ENCODE data around the gene BCAT1.

The BCAT1 gene

GRCh38 chr12:24982250-24982649, 33.3 kb upstream of the BCAT1 start:
- Histone ChIP-seq H3K4me2 (ENCODE audit: insufficient read depth, low read length, poor library complexity, severe bottlenecking) (no peak overlapping the region), H2AK5ac (ENCODE audit: low read depth, low read length) (no peak overlapping the region), H3K14ac (ENCODE audit: low read length) (no peak overlapping the region), H3K4ac (ENCODE audit: low read length) (no peak overlapping the region), H3K27ac (replicated peaks; ENCODE audit: low read length) (no peak overlapping the region), H4K8ac (ENCODE audit: low read depth, low read length) (no peak overlapping the region), H2BK12ac (ENCODE audit: low read length) (no peak overlapping the region), H3K9ac (ENCODE audit: low read depth, low read length, poor library complexity) (no peak overlapping the region), H3K9me3 (replicated peaks in 1 of 2; ENCODE audit: control insufficient read depth in 2 of 2, insufficient read depth in 1 of 2, low read depth in 1 of 2, low read length in 2 of 2) (peaks cover 0 to 7% of the 10 kb centered on the region in 2 donors), H3K23ac (ENCODE audit: low read depth, low read length, poor library complexity) (no peak overlapping the region), H3K27me3 (ENCODE audit: control insufficient read depth in 3 of 3, insufficient read depth in 3 of 3, low read depth in 1 of 3, low read length in 3 of 3) (no peaks in the 10 kb centered on the region), H3K36me3 (replicated peaks in 1 of 2; ENCODE audit: control insufficient read depth in 2 of 2, insufficient read depth in 2 of 2, low read length in 2 of 2) (no peaks in the 10 kb centered on the region), H2BK5ac (ENCODE audit: low read length) (no peak overlapping the region), H2AFZ (ENCODE audit: low read length) (no peak overlapping the region), H3K4me1 (ENCODE audit: control insufficient read depth in 2 of 2, insufficient read depth in 1 of 2, low read depth in 1 of 2, low read length in 2 of 2) (no peaks in the 10 kb centered on the region), H2BK15ac (ENCODE audit: low read length) (no peak overlapping the region), H2BK120ac (ENCODE audit: low read depth, low read length) (no peak overlapping the region), H3K4me3 (ENCODE audit: low read length in 2 of 2) (no peak overlapping the region), H3K79me1 (ENCODE audit: low read depth, low read length) (no peaks in the 10 kb centered on the region), H3K18ac (ENCODE audit: low read length) (no peak overlapping the region), H4K91ac (ENCODE audit: low read depth, low read length, poor library complexity) (no peak overlapping the region)
- DNase-seq (ENCODE audit: low spot score), result no peak
- no CpG with 5 or more reads among the region's 1 CpG for WGBS, 2 donors (ENCODE audit: extremely low coverage in 2 of 2, insufficient read length in 2 of 2, insufficient replicate concordance in 1 of 2)

GRCh38 chr12:24979976-24980730, 31.3 kb upstream of the BCAT1 start:
- Histone ChIP-seq H2BK120ac (ENCODE audit: low read depth, low read length) (no peak overlapping the region), H2AK5ac (ENCODE audit: low read depth, low read length) (no peak overlapping the region), H3K9me3 (replicated peaks in 1 of 2; ENCODE audit: control insufficient read depth in 2 of 2, insufficient read depth in 1 of 2, low read depth in 1 of 2, low read length in 2 of 2) (peaks cover 0 to 7% of the 10 kb centered on the region in 2 donors), H2BK12ac (ENCODE audit: low read length) (no peak overlapping the region), H3K4ac (ENCODE audit: low read length) (no peak overlapping the region), H3K4me2 (ENCODE audit: insufficient read depth, low read length, poor library complexity, severe bottlenecking) (no peak overlapping the region), H3K9ac (ENCODE audit: low read depth, low read length, poor library complexity) (no peak overlapping the region), H3K4me3 (ENCODE audit: low read length in 2 of 2) (no peak overlapping the region), H3K23ac (ENCODE audit: low read depth, low read length, poor library complexity) (no peak overlapping the region), H3K27me3 (ENCODE audit: control insufficient read depth in 3 of 3, insufficient read depth in 3 of 3, low read depth in 1 of 3, low read length in 3 of 3) (no peaks in the 10 kb centered on the region), H2AFZ (ENCODE audit: low read length) (no peak overlapping the region), H3K36me3 (replicated peaks in 1 of 2; ENCODE audit: control insufficient read depth in 2 of 2, insufficient read depth in 2 of 2, low read length in 2 of 2) (no peaks in the 10 kb centered on the region), H2BK15ac (ENCODE audit: low read length) (no peak overlapping the region), H3K4me1 (ENCODE audit: control insufficient read depth in 2 of 2, insufficient read depth in 1 of 2, low read depth in 1 of 2, low read length in 2 of 2) (no peaks in the 10 kb centered on the region), H3K18ac (ENCODE audit: low read length) (no peak overlapping the region), H4K91ac (ENCODE audit: low read depth, low read length, poor library complexity) (no peak overlapping the region), H3K14ac (ENCODE audit: low read length) (no peak overlapping the region), H4K8ac (ENCODE audit: low read depth, low read length) (no peak overlapping the region), H3K79me1 (ENCODE audit: low read depth, low read length) (no peaks in the 10 kb centered on the region), H3K27ac (replicated peaks; ENCODE audit: low read length) (no peak overlapping the region), H2BK5ac (ENCODE audit: low read length) (no peak overlapping the region)
- no CpG with 5 or more reads among the region's 8 CpGs for WGBS, 2 donors (ENCODE audit: extremely low coverage in 2 of 2, insufficient read length in 2 of 2, insufficient replicate concordance in 1 of 2)
- DNase-seq (ENCODE audit: low spot score), result no peak

GRCh38 chr12:24979329-24979728, 30.4 kb upstream of the BCAT1 start:
- no peak overlapping the region for H2AFZ ChIP-seq (ENCODE audit: low read length)
- H3K4me3 ChIP-seq (ENCODE audit: low read length in 2 of 2), result no peak overlapping the region
- no peak overlapping the region for H3K4me2 ChIP-seq (ENCODE audit: insufficient read depth, low read length, poor library complexity, severe bottlenecking)
- H3K79me1 ChIP-seq (ENCODE audit: low read depth, low read length), result no peaks in the 10 kb centered on the region
- no peak overlapping the region for H2BK120ac ChIP-seq (ENCODE audit: low read depth, low read length)
- H3K36me3 ChIP-seq (replicated peaks in 1 of 2; ENCODE audit: control insufficient read depth in 2 of 2, insufficient read depth in 2 of 2, low read length in 2 of 2), result no peaks in the 10 kb centered on the region
- no peak overlapping the region for H4K91ac ChIP-seq (ENCODE audit: low read depth, low read length, poor library complexity)
- H4K8ac ChIP-seq (ENCODE audit: low read depth, low read length), result no peak overlapping the region
- H3K18ac ChIP-seq (ENCODE audit: low read length), result no peak overlapping the region
- no peak overlapping the region for H3K4ac ChIP-seq (ENCODE audit: low read length)
- H3K23ac ChIP-seq (ENCODE audit: low read depth, low read length, poor library complexity), result no peak overlapping the region
- H3K9me3 ChIP-seq (replicated peaks in 1 of 2; ENCODE audit: control insufficient read depth in 2 of 2, insufficient read depth in 1 of 2, low read depth in 1 of 2, low read length in 2 of 2), result peaks cover 0 to 7% of the 10 kb centered on the region in 2 donors
- H3K14ac ChIP-seq (ENCODE audit: low read length), result no peak overlapping the region
- no peak for DNase-seq (ENCODE audit: low spot score)
- H2BK5ac ChIP-seq (ENCODE audit: low read length), result no peak overlapping the region
- no peak overlapping the region for H2AK5ac ChIP-seq (ENCODE audit: low read depth, low read length)
- H2BK15ac ChIP-seq (ENCODE audit: low read length), result no peak overlapping the region
- no CpG with 5 or more reads among the region's 5 CpGs for WGBS, 2 donors (ENCODE audit: extremely low coverage in 2 of 2, insufficient read length in 2 of 2, insufficient replicate concordance in 1 of 2)
- H3K4me1 ChIP-seq (ENCODE audit: control insufficient read depth in 2 of 2, insufficient read depth in 1 of 2, low read depth in 1 of 2, low read length in 2 of 2), result no peaks in the 10 kb centered on the region
- H3K27me3 ChIP-seq (ENCODE audit: control insufficient read depth in 3 of 3, insufficient read depth in 3 of 3, low read depth in 1 of 3, low read length in 3 of 3), result no peaks in the 10 kb centered on the region
- no peak overlapping the region for H3K27ac ChIP-seq (replicated peaks; ENCODE audit: low read length)
- H2BK12ac ChIP-seq (ENCODE audit: low read length), result no peak overlapping the region
- no peak overlapping the region for H3K9ac ChIP-seq (ENCODE audit: low read depth, low read length, poor library complexity)

- H3K27ac ChIP-seq (replicated peaks; ENCODE audit: low read length), result no peak overlapping the region
- H4K8ac ChIP-seq (ENCODE audit: low read depth, low read length), result no peak overlapping the region
- no peak overlapping the region for H2BK120ac ChIP-seq (ENCODE audit: low read depth, low read length)
- H3K9me3 ChIP-seq (replicated peaks in 1 of 2; ENCODE audit: control insufficient read depth in 2 of 2, insufficient read depth in 1 of 2, low read depth in 1 of 2, low read length in 2 of 2), result no peaks in the 10 kb centered on the region
- no peak overlapping the region for H2AFZ ChIP-seq (ENCODE audit: low read length)
- no peaks in the 10 kb centered on the region for H3K4me1 ChIP-seq (ENCODE audit: control insufficient read depth in 2 of 2, insufficient read depth in 1 of 2, low read depth in 1 of 2, low read length in 2 of 2)
- H2BK5ac ChIP-seq (ENCODE audit: low read length), result no peak overlapping the region
- no peak overlapping the region for H2BK12ac ChIP-seq (ENCODE audit: low read length)
- DNase-seq (ENCODE audit: low spot score), result no peak
- no peak overlapping the region for H3K23ac ChIP-seq (ENCODE audit: low read depth, low read length, poor library complexity)
- H3K18ac ChIP-seq (ENCODE audit: low read length), result no peak overlapping the region
- no peak overlapping the region for H2BK15ac ChIP-seq (ENCODE audit: low read length)
- whole genome bisulfite sequencing, 2 donors (ENCODE audit: extremely low coverage in 2 of 2, insufficient read length in 2 of 2, insufficient replicate concordance in 1 of 2), result no CpG with 5 or more reads among the region's 1 CpG
- H3K27me3 ChIP-seq (ENCODE audit: control insufficient read depth in 3 of 3, insufficient read depth in 3 of 3, low read depth in 1 of 3, low read length in 3 of 3), result no peaks in the 10 kb centered on the region
- H3K4me3 ChIP-seq (ENCODE audit: low read length in 2 of 2), result no peak overlapping the region
- H3K14ac ChIP-seq (ENCODE audit: low read length), result no peak overlapping the region
- H3K9ac ChIP-seq (ENCODE audit: low read depth, low read length, poor library complexity), result no peak overlapping the region
- H3K4me2 ChIP-seq (ENCODE audit: insufficient read depth, low read length, poor library complexity, severe bottlenecking), result no peak overlapping the region
- H3K79me1 ChIP-seq (ENCODE audit: low read depth, low read length), result no peaks in the 10 kb centered on the region
- no peak overlapping the region for H4K91ac ChIP-seq (ENCODE audit: low read depth, low read length, poor library complexity)
- H3K4ac ChIP-seq (ENCODE audit: low read length), result no peak overlapping the region
- no peak overlapping the region for H2AK5ac ChIP-seq (ENCODE audit: low read depth, low read length)
- no peaks in the 10 kb centered on the region for H3K36me3 ChIP-seq (replicated peaks in 1 of 2; ENCODE audit: control insufficient read depth in 2 of 2, insufficient read depth in 2 of 2, low read length in 2 of 2)
These were observed 28.8 kb upstream of the BCAT1 start for GRCh38 chr12:24977711-24978110.

All from neuronal stem cell (in vitro differentiated cells).